ENCODE results near the gene COG8. TPM values are rescaled to one million over a fixed set of nuclear protein-coding genes. Genes with fewer than 3 reads are reported as not detected.

COG8 gene
- polyA plus RNA-seq, 3 donors, result 11.9 to 24.1 (median 21.6) TPM

DNA sequence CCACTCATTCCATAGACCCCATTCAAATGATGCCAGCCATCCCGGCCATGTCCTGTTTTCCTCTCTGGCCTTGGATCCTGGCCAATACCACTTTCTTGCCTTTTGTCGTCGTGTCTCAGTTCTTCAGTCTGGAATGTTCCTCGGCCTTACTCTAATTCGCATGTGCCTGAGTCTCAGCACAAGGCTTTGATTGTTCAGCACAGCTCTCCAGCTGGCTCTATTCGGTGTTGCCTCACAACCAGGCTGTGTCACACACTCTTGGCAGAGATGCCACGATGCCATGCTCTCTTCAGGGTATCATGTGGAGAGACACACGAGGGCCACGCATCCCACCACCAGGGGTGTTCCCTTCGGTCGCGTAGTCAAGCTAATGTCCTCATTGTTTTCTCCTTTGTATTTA, 30.0 kb downstream of the COG8 start:
- no peaks in the 10 kb centered on the region for H3K9me3 Mint-ChIP-seq
- Histone ChIP-seq H3K79me2 (ENCODE audit: insufficient read depth, low read length) (peaks cover 30% of the 10 kb centered on the region), H3K4me3 (replicated peaks in 1 of 3; ENCODE audit: low read depth in 2 of 3, low read length in 3 of 3) (no peak overlapping the region), H3K9ac (ENCODE audit: insufficient read depth, low read length, poor library complexity, severe bottlenecking) (no peak overlapping the region), H2AFZ (ENCODE audit: insufficient read depth, low read depth, low read length, poor library complexity, severe bottlenecking) (no peak overlapping the region), H3K36me3 (replicated peaks in 1 of 2; ENCODE audit: control insufficient read depth in 1 of 2, insufficient read depth in 2 of 2, low read length in 2 of 2) (peaks cover 0 to 14% of the 10 kb centered on the region in 2 donors), H4K20me1 (ENCODE audit: insufficient read depth, low read length) (peaks cover 25% of the 10 kb centered on the region), H3K27ac (ENCODE audit: low read depth in 1 of 2, low read length in 2 of 2) (no peak overlapping the region), H3K4me2 (replicated peaks; ENCODE audit: extremely low read depth, low read length, poor library complexity, severe bottlenecking) (no peak overlapping the region), H3K4me1 (ENCODE audit: control insufficient read depth in 1 of 2, insufficient read depth in 2 of 2, low read length in 2 of 2) (peaks cover 13 to 14% of the 10 kb centered on the region in 2 donors), H3K9me3 (replicated peaks in 1 of 2; ENCODE audit: control insufficient read depth in 1 of 2, insufficient read depth in 1 of 2, low read length in 2 of 2) (no peaks in the 10 kb centered on the region), H3K27me3 (ENCODE audit: control insufficient read depth in 2 of 2, insufficient read depth in 2 of 2, low read length in 2 of 2) (no peaks in the 10 kb centered on the region)
- WGBS (ENCODE audit: insufficient coverage), result 91% methylated on average over 7 of the region's 12 CpGs
- TF ChIP-seq, protein P1, sequence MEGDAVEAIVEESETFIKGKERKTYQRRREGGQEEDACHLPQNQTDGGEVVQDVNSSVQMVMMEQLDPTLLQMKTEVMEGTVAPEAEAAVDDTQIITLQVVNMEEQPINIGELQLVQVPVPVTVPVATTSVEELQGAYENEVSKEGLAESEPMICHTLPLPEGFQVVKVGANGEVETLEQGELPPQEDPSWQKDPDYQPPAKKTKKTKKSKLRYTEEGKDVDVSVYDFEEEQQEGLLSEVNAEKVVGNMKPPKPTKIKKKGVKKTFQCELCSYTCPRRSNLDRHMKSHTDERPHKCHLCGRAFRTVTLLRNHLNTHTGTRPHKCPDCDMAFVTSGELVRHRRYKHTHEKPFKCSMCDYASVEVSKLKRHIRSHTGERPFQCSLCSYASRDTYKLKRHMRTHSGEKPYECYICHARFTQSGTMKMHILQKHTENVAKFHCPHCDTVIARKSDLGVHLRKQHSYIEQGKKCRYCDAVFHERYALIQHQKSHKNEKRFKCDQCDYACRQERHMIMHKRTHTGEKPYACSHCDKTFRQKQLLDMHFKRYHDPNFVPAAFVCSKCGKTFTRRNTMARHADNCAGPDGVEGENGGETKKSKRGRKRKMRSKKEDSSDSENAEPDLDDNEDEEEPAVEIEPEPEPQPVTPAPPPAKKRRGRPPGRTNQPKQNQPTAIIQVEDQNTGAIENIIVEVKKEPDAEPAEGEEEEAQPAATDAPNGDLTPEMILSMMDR (IDR thresholded peaks at IDR 0.05), result no peak
- H3K27me3 Mint-ChIP-seq (ENCODE audit: low read depth in 3 of 3), result peaks cover 3 to 14% (median 5%) of the 10 kb centered on the region in 3 donors
- H3K27ac Mint-ChIP-seq, result peak overlapping the region in 2 of 7 donors; percentile 9 to 51
- H3K4me3 Mint-ChIP-seq, result no peak overlapping the region
- H3K4me1 Mint-ChIP-seq, result peaks cover 15% of the 10 kb centered on the region
- DNase-seq, result no peak
- intact Hi-C loops (cut with micrococcal nuclease), result no loop called here
- H3K36me3 Mint-ChIP-seq, result peaks cover 5 to 19% of the 10 kb centered on the region in 2 donors

DNA sequence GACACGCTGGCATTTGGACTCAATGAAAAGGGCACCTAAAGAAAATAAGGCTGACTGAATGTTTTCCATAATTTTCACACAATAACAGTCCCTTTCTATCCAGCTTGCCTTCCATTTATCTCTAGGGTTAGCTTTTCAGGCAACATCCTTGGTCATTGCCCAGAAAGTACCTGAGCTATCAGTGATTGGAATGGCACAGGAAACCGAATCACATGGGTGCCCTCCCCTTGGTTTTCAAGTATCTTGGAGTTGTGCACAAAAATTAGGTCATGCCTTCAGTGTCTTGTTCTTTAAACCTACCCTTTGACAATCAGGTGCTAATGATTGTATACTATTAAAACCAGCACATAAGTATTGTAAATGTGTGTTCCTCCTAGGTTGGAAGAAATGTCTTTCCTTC, 31.5 kb downstream of the COG8 start:
- Histone ChIP-seq H3K27me3 (ENCODE audit: control insufficient read depth in 2 of 2, insufficient read depth in 2 of 2, low read length in 2 of 2) (no peaks in the 10 kb centered on the region), H3K4me1 (ENCODE audit: control insufficient read depth in 1 of 2, insufficient read depth in 2 of 2, low read length in 2 of 2) (peaks cover 13 to 14% of the 10 kb centered on the region in 2 donors), H3K4me2 (replicated peaks; ENCODE audit: extremely low read depth, low read length, poor library complexity, severe bottlenecking) (no peak overlapping the region), H3K36me3 (replicated peaks in 1 of 2; ENCODE audit: control insufficient read depth in 1 of 2, insufficient read depth in 2 of 2, low read length in 2 of 2) (no peaks in the 10 kb centered on the region), H3K4me3 (replicated peaks in 1 of 3; ENCODE audit: low read depth in 2 of 3, low read length in 3 of 3) (no peak overlapping the region), H3K9me3 (replicated peaks in 1 of 2; ENCODE audit: control insufficient read depth in 1 of 2, insufficient read depth in 1 of 2, low read length in 2 of 2) (no peaks in the 10 kb centered on the region), H4K20me1 (ENCODE audit: insufficient read depth, low read length) (peaks cover 10% of the 10 kb centered on the region), H3K9ac (ENCODE audit: insufficient read depth, low read length, poor library complexity, severe bottlenecking) (no peak overlapping the region), H3K79me2 (ENCODE audit: insufficient read depth, low read length) (peaks cover 16% of the 10 kb centered on the region), H3K27ac (ENCODE audit: low read depth in 1 of 2, low read length in 2 of 2) (no peak overlapping the region), H2AFZ (ENCODE audit: insufficient read depth, low read depth, low read length, poor library complexity, severe bottlenecking) (no peak overlapping the region)
- Mint-ChIP-seq H3K9me3 (no peaks in the 10 kb centered on the region), H3K27me3 (ENCODE audit: low read depth in 3 of 3) (peaks cover 3 to 16% (median 5%) of the 10 kb centered on the region in 3 donors), H3K4me3 (no peak overlapping the region), H3K27ac (no peak overlapping the region), H3K36me3 (peaks cover 0 to 6% of the 10 kb centered on the region in 2 donors), H3K4me1 (peaks cover 12% of the 10 kb centered on the region)
- intact Hi-C loops (cut with micrococcal nuclease), result no loop called here
- WGBS (ENCODE audit: insufficient coverage), result no CpG with 5 or more reads among the region's 2 CpGs
- no peak for DNase-seq
- TF ChIP-seq, protein P1 (IDR thresholded peaks at IDR 0.05), result no peak
